SJCRH30 (cell line): Measurements from ENCODE around the gene ZNF578. TPM values are rescaled to one million over a fixed set of nuclear protein-coding genes. Genes with fewer than 3 reads are reported as not detected.
"Not testable (repeated sequence)": the region's sequence is repeated elsewhere in the genome, so short reads cannot be mapped to it uniquely, and the experiment has no call there.

Experiments
- DNase-seq, 2 experiments: peaks; one replicate each; pipeline ENCODE4 v3.0.0-alpha.2; 2015 to 2020
- H3K27ac ChIP-seq: fragments of 250-450 bp; sonication (Bioruptor Pico); 2 replicates; pipeline ENCODE4 v1.5.1; 2020; ENCODE audit warnings: mild to moderate bottlenecking, moderate library complexity
- H3K27me3 ChIP-seq: fragments of 250-450 bp; sonication (Bioruptor Pico); 2 replicates; pipeline ENCODE4 v1.5.1; 2020; ENCODE audit warnings: mild to moderate bottlenecking, moderate library complexity
- H3K36me3 ChIP-seq: fragments of 250-450 bp; sonication (Bioruptor Pico); 2 replicates; pipeline ENCODE4 v1.5.1; 2020; ENCODE audit warnings: mild to moderate bottlenecking, moderate library complexity
- H3K4me1 ChIP-seq: fragments of 250-450 bp; sonication (Bioruptor Pico); 2 replicates; pipeline ENCODE4 v1.5.1; 2020; ENCODE audit warnings: mild to moderate bottlenecking, moderate library complexity
- H3K4me3 ChIP-seq: fragments of 250-450 bp; sonication (Bioruptor Pico); 2 replicates; pipeline ENCODE4 v1.5.1; 2020; ENCODE audit warnings: mild to moderate bottlenecking, moderate library complexity
- H3K9me3 ChIP-seq: fragments of 250-450 bp; sonication (Bioruptor Pico); replicated peaks from 2 replicates; pipeline ENCODE4 v1.5.1; 2020; ENCODE audit warnings: mild to moderate bottlenecking, moderate library complexity
- total RNA-seq: library from RNA; depleted of rRNA; stranded (reverse); fragments of >200 nt; shearing (Covaris generic); gene quantifications from 2 replicates; pipeline ENCODE4 v1.2.3, GENCODE V29; 2014; rRNA removed

ZNF578 gene
- total RNA-seq = 1.7 and 2.8 TPM in 2 replicates

GRCh38 chr19:52453324-52454094 is at the start of gene ZNF578:
Gene ZNF578 (plus strand): TSS chr19:52453553. CDS start chr19:52501846, 48,293 bp downstream.
- Histone ChIP-seq H3K4me3 (peak within 1 kb of the TSS; percentile 67), H3K36me3 (peaks cover 6% of the 10 kb centered on the region; the same call in 1 of the 2 replicates), H3K27ac (peak within 1 kb of the TSS; percentile 44), H3K4me1 (no peaks in the 10 kb centered on the region), H3K9me3 (peaks cover 8% of the 10 kb centered on the region; the same call in 1 of the 2 replicates), H3K27me3 (no peaks in the 10 kb centered on the region)
- peak; percentile 92 to 94 for DNase-seq

- Histone ChIP-seq H3K36me3 (peaks cover 22% of the 10 kb centered on the region), H3K9me3 (peaks cover 2% of the 10 kb centered on the region; the same call in 1 of the 2 replicates), H3K27ac (no peak overlapping the region), H3K27me3 (no peaks in the 10 kb centered on the region), H3K4me1 (no peaks in the 10 kb centered on the region), H3K4me3 (no peak overlapping the region)
- no peak for DNase-seq
Observed at GRCh38 chr19:52410276-52410675, 43.1 kb upstream of the ZNF578 start.

- Histone ChIP-seq H3K36me3 (no peaks in the 10 kb centered on the region; the same call in 1 of the 2 replicates), H3K4me3 (no peak overlapping the region), H3K9me3 (peaks cover 15% of the 10 kb centered on the region), H3K27ac (no peak overlapping the region), H3K27me3 (no peaks in the 10 kb centered on the region), H3K4me1 (no peaks in the 10 kb centered on the region)
- DNase-seq = no peak
Observed at GRCh38 chr19:52415711-52416110, 37.6 kb upstream of the ZNF578 start.

- H3K4me1 ChIP-seq = no peaks in the 10 kb centered on the region
- no peak for DNase-seq
- no peak within 1 kb of the TSS for H3K27ac ChIP-seq
- no peaks in the 10 kb centered on the region for H3K9me3 ChIP-seq
- no peak within 1 kb of the TSS for H3K4me3 ChIP-seq
- H3K27me3 ChIP-seq = no peaks in the 10 kb centered on the region
- no peaks in the 10 kb centered on the region for H3K36me3 ChIP-seq
Observed at GRCh38 chr19:52428937-52429336, 24.4 kb upstream of the ZNF578 start, which contains the start of gene ZNF534. Gene ZNF534 (plus strand): TSS chr19:52429148. CDS start chr19:52431475, 2,327 bp downstream.

GRCh38 chr19:52442179-52442578 is 11.2 kb upstream of the ZNF578 start:
- no peaks in the 10 kb centered on the region for H3K27me3 ChIP-seq
- no peaks in the 10 kb centered on the region for H3K9me3 ChIP-seq
- no peaks in the 10 kb centered on the region for H3K4me1 ChIP-seq
- no peaks in the 10 kb centered on the region for H3K36me3 ChIP-seq
- DNase-seq = no peak
- no peak overlapping the region for H3K27ac ChIP-seq
- no peak overlapping the region for H3K4me3 ChIP-seq

GRCh38 chr19:52444506-52444905 is 8.8 kb upstream of the ZNF578 start:
- Histone ChIP-seq H3K9me3 (no peaks in the 10 kb centered on the region), H3K4me3 (no peak overlapping the region), H3K4me1 (no peaks in the 10 kb centered on the region), H3K27ac (no peak overlapping the region), H3K27me3 (no peaks in the 10 kb centered on the region), H3K36me3 (no peaks in the 10 kb centered on the region)
- no peak for DNase-seq

GRCh38 chr19:52451241-52451640 is 2.1 kb upstream of the ZNF578 start:
- H3K27me3 ChIP-seq = no peaks in the 10 kb centered on the region
- H3K4me3 ChIP-seq = no peak overlapping the region
- peaks cover 8% of the 10 kb centered on the region; the same call in 1 of the 2 replicates for H3K9me3 ChIP-seq
- no peak for DNase-seq
- H3K27ac ChIP-seq = no peak overlapping the region
- no peaks in the 10 kb centered on the region for H3K36me3 ChIP-seq
- H3K4me1 ChIP-seq = no peaks in the 10 kb centered on the region

- H3K36me3 ChIP-seq = no peaks in the 10 kb centered on the region
- H3K4me1 ChIP-seq = no peaks in the 10 kb centered on the region
- H3K27ac ChIP-seq = no peak overlapping the region
- no peak overlapping the region for H3K4me3 ChIP-seq
- DNase-seq = peak; percentile 21 to 30
- peaks cover 17% of the 10 kb centered on the region for H3K9me3 ChIP-seq
- no peaks in the 10 kb centered on the region for H3K27me3 ChIP-seq
Observed at GRCh38 chr19:52464798-52465470, 11.6 kb downstream of the ZNF578 start.

- Histone ChIP-seq H3K36me3 (no peaks in the 10 kb centered on the region), H3K4me3 (no peak overlapping the region), H3K27me3 (no peaks in the 10 kb centered on the region), H3K27ac (no peak overlapping the region), H3K9me3 (peaks cover 37% of the 10 kb centered on the region), H3K4me1 (no peaks in the 10 kb centered on the region)
- DNase-seq = peak in 1 of 2 experiments; percentile 19
Observed at GRCh38 chr19:52473655-52474350, 20.4 kb downstream of the ZNF578 start.

- Histone ChIP-seq H3K36me3 (no peaks in the 10 kb centered on the region), H3K27ac (no peak overlapping the region), H3K4me1 (no peaks in the 10 kb centered on the region), H3K4me3 (no peak overlapping the region), H3K9me3 (peaks cover 35% of the 10 kb centered on the region), H3K27me3 (no peaks in the 10 kb centered on the region)
- DNase-seq = no peak
Observed at GRCh38 chr19:52474351-52475127, 21.2 kb downstream of the ZNF578 start.

GRCh38 chr19:52484111-52484743 is 30.9 kb downstream of the ZNF578 start:
- not testable (repeated sequence) for H3K27ac ChIP-seq, H3K9me3 ChIP-seq, H3K4me3 ChIP-seq, H3K36me3 ChIP-seq, H3K27me3 ChIP-seq, H3K4me1 ChIP-seq, DNase-seq

- H3K36me3 ChIP-seq, H3K27ac ChIP-seq, H3K4me3 ChIP-seq, H3K9me3 ChIP-seq, H3K4me1 ChIP-seq, H3K27me3 ChIP-seq, DNase-seq: not testable (repeated sequence)
Observed at GRCh38 chr19:52485064-52485463, 31.7 kb downstream of the ZNF578 start.

- H3K4me1 ChIP-seq, H3K9me3 ChIP-seq, DNase-seq, H3K27ac ChIP-seq, H3K27me3 ChIP-seq, H3K4me3 ChIP-seq, H3K36me3 ChIP-seq: not testable (repeated sequence)
Observed at GRCh38 chr19:52485561-52486240, 32.3 kb downstream of the ZNF578 start.
